Neuron (in vitro differentiated cells): ENCODE measurements around the gene RAG2.
A peak's percentile ranks its signal among the peaks of the same experiment; 100 is the strongest.

ENCODE experiments used
- H2AFZ ChIP-seq: one replicate; pipeline ENCODE4 v1.6.1; 2013; ENCODE audit warnings: low read depth, mild to moderate bottlenecking, inconsistent platforms, low read length, moderate library complexity
- H3K27me3 ChIP-seq: one replicate; pipeline ENCODE4 v1.6.1; 2013; ENCODE audit warnings: low read length; ENCODE audit not compliant: insufficient read depth
- H3K36me3 ChIP-seq: one replicate; pipeline ENCODE4 v1.6.1; 2013; ENCODE audit warnings: low read length; ENCODE audit not compliant: insufficient read depth
- H3K4me1 ChIP-seq: one replicate; pipeline ENCODE4 v1.6.1; 2013; ENCODE audit warnings: low read length; ENCODE audit not compliant: insufficient read depth
- H3K4me3 ChIP-seq: 2 replicates; pipeline ENCODE4 v1.5.1; 2013; ENCODE audit warnings: mild to moderate bottlenecking, low read length, moderate library complexity
- H3K9me3 ChIP-seq: one replicate; pipeline ENCODE4 v1.6.1; 2013; ENCODE audit warnings: low read length

The RAG2 gene

DNA sequence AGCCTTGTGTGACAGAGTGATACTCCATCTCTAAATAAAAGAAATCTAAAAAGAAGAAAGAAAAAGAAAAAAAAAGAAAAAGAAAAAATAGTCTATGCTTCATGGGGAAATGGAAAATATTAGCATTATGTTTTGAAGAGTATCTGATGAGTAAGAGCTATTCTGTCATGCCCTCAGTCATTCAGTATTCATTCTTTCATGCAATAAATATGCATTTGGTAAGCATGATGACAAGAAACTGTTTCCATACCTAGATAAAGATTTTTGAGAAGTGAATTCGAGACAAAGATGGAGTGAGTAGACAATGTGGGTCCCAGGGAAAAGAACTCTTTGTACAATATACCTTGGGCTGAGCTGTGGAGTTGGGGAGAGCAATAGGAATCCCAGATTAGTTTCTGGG, 9.9 kb downstream of the RAG2 start:
- no peaks in the 10 kb centered on the region for H3K4me1 ChIP-seq
- H2AFZ ChIP-seq = no peak overlapping the region
- peaks cover 19% of the 10 kb centered on the region for H3K27me3 ChIP-seq
- peaks cover 2% of the 10 kb centered on the region for H3K9me3 ChIP-seq
- H3K4me3 ChIP-seq = no peak overlapping the region
- H3K36me3 ChIP-seq = no peaks in the 10 kb centered on the region

DNA sequence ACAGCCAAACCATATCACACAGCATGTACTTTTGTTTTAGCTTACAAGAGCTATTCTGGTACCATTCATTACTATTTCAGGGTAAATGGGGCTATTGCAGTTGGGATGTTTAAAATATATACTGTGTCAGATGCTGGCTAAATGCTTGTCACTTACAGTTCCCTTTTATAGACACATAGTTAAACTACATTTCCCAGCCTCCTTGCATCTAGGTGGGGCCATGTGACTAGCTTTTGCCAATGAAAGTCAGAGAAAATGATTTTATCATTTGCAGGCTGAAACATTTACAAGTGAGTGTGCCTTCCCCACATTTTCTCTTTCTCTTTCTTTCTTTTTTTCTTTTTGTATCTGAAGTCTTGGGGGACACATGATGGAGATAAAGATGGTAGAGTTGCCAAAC, 11.5 kb downstream of the RAG2 start:
- Histone ChIP-seq H2AFZ (no peak overlapping the region), H3K4me1 (no peaks in the 10 kb centered on the region), H3K36me3 (no peaks in the 10 kb centered on the region), H3K4me3 (no peak overlapping the region), H3K27me3 (peaks cover 19% of the 10 kb centered on the region), H3K9me3 (peaks cover 3% of the 10 kb centered on the region)

DNA sequence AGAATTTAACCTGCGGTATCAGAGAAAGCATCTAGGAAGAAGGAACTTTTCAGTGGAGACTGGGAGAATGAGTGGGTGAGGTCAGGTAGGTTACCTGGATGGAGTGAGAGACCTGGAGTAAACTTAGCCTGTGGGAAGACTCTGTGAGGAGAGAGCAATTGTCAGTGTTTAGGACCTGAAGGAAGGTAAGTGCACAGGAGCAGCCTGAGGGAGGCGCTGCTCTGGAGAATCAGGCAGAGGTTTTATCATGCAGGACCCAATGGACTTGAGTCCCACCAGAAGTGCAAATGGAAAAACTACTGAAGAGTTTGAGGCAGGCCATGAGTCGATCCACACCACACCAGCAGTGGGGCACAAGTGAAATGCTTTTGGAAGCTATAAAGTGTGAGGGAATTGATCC, 14.4 kb downstream of the RAG2 start:
- Histone ChIP-seq H3K4me3 (no peak overlapping the region), H3K27me3 (peaks cover 8% of the 10 kb centered on the region), H3K9me3 (peaks cover 6% of the 10 kb centered on the region), H3K36me3 (no peaks in the 10 kb centered on the region), H2AFZ (no peak overlapping the region), H3K4me1 (no peaks in the 10 kb centered on the region)

DNA sequence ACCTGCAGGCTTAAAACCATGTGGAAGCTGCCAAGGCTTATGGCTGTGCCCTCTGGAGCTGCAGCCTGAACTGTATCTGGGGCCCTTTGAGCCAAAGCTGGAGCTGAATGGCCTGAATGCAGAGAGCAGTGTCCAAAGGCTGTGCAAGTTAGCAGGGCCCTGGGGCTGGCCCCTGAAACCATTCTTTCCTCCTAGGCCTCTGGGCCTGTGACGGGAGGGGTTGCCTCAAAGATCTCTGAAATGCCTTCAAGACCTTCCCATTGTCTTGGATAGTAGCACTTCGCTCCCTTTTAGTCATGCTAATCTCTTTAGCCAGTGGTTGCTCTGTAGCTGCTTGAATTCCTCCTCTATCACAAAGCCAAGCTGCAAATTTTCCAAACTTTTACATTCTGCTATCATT, 16.5 kb downstream of the RAG2 start:
- Histone ChIP-seq H3K27me3 (peaks cover 2% of the 10 kb centered on the region), H3K4me3 (no peak overlapping the region), H3K36me3 (no peaks in the 10 kb centered on the region), H2AFZ (no peak overlapping the region), H3K4me1 (no peaks in the 10 kb centered on the region), H3K9me3 (peaks cover 6% of the 10 kb centered on the region)

DNA sequence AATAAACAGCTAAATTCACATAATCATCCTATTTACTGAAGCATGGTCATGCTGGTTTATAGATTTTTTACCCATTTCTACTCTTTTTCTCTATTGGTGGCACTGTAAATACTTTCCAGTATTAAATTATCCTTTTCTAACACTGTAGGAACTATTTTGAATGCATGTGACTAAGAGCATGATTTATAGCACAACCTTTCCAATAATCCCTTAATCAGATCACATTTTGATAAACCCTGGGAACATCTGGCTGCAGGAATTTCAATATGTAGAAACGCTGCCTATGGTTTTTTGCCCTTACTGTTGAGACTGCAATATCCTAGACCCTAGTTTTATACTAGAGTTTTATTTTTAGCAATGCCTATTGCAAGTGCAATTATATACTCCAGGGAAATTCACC, 19.6 kb downstream of the RAG2 start:
- H2AFZ ChIP-seq = no peak overlapping the region
- no peak overlapping the region for H3K4me3 ChIP-seq

DNA sequence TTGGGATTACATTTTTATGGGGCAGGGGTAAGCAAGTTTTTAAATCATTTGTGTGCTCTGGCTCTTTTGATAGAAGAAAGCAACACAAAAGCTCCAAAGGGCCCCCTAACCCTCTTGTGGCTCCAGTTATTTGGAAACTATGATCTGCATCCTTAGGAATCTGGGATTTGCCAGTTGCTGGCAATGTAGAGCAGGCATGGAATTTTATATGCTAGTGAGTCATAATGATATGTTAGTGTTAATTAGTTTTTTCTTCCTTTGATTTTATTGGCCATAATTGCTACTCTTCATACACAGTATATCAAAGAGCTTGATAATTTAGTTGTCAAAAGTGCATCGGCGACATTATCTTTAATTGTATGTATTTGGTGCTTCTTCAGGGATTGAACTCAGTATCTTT, 20.2 kb downstream of the RAG2 start:
- Histone ChIP-seq H2AFZ (no peak overlapping the region), H3K4me1 (no peaks in the 10 kb centered on the region), H3K9me3 (peaks cover 4% of the 10 kb centered on the region), H3K4me3 (no peak overlapping the region), H3K27me3 (no peaks in the 10 kb centered on the region), H3K36me3 (no peaks in the 10 kb centered on the region)

More for the DNA sequence above, 19.6 kb downstream of the RAG2 start:
- peaks cover 4% of the 10 kb centered on the region for H3K9me3 ChIP-seq
- H3K36me3 ChIP-seq = no peaks in the 10 kb centered on the region
- no peaks in the 10 kb centered on the region for H3K27me3 ChIP-seq
- no peaks in the 10 kb centered on the region for H3K4me1 ChIP-seq

DNA sequence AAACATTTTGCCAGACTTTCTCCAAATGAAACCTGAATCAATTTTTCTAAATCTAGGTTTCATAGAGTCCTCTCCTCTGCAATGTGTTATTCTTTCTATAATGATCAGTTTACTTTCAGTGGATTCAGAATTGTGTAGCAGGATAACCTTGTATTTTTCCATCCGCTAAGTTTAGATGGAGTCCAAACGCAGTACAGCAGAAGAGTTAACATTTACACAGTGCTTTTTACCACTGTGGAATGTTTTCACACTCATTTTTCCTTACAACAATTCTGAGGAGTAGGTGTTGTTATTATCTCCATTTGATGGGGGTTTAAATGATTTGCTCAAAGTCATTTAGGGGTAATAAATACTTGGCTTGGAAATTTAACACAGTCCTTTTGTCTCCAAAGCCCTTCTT, 20.7 kb downstream of the RAG2 start:
- H3K36me3 ChIP-seq = no peaks in the 10 kb centered on the region

DNA sequence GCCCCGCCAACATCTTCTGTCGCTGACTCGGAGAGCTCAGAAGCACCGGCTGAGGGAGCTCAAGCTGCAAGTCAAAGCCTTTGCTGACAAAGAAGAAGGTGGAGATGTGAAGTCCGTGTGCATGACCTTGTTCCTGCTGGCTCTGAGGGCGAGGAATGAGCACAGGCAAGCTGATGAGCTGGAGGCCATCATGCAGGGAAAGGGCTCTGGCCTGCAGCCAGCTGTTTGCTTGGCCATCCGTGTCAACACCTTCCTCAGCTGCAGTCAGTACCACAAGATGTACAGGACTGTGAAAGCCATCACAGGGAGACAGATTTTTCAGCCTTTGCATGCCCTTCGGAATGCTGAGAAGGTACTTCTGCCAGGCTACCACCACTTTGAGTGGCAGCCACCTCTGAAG, 23.6 kb downstream of the RAG2 start:
- no peak overlapping the region for H2AFZ ChIP-seq
- H3K4me1 ChIP-seq = no peaks in the 10 kb centered on the region
- H3K36me3 ChIP-seq = no peaks in the 10 kb centered on the region
- no peaks in the 10 kb centered on the region for H3K9me3 ChIP-seq
- H3K27me3 ChIP-seq = no peaks in the 10 kb centered on the region
- H3K4me3 ChIP-seq = no peak overlapping the region

More for the DNA sequence above, 20.7 kb downstream of the RAG2 start:
- no peak overlapping the region for H2AFZ ChIP-seq
- H3K27me3 ChIP-seq = no peaks in the 10 kb centered on the region
- no peak overlapping the region for H3K4me3 ChIP-seq
- H3K9me3 ChIP-seq = peaks cover 3% of the 10 kb centered on the region
- no peaks in the 10 kb centered on the region for H3K4me1 ChIP-seq

DNA sequence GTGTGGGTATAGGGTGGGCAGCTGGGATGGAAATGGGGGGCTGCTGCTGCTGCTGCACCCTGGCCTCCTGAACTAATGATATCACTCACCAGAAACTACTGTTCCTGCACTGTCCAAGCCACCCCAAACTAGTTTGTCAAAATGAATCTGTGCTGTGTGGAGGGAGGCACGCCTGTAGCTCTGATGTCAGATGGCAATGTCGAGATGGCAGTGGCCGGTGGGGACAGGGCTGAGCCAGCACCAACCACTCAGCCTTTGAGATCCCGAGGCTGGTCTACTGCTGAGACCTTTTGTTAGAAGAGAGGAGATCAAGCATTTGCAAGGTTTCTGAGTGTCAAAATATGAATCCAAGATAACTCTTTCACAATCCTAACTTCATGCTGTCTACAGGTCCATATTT, 28.9 kb downstream of the RAG2 start:
- peaks cover 13% of the 10 kb centered on the region for H3K27me3 ChIP-seq

DNA sequence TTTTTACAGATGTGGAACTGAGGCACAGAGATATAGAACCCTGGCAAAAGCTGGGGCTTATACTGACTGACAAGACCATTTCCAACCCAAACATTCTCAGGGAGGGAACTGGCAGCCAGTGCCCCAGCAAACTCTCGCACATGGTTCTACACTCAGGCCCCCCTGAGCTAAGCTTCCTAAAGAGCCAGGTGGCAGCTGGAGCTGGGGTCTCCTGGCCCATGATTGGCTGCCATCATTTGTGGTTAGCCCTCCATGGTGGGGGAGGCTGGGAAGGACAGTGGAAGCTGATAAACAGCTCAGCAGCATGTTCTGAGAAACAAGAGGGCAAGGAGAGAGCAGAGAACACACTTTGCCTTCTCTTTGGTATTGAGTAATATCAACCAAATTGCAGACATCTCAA, 30.3 kb downstream of the RAG2 start, which contains the start of gene RAG1:
RAG1 (plus strand) TSS at position 314 of the 400 bp plus-strand sequence. CDS start 5,298 bp downstream, outside the sequence.
- Histone ChIP-seq H2AFZ (no peak within 1 kb of the TSS), H3K4me3 (no peak within 1 kb of the TSS), H3K27me3 (peaks cover 15% of the 10 kb centered on the region), H3K4me1 (peaks cover 7% of the 10 kb centered on the region), H3K9me3 (no peaks in the 10 kb centered on the region), H3K36me3 (no peaks in the 10 kb centered on the region)

More for the DNA sequence above, 28.9 kb downstream of the RAG2 start:
- H2AFZ ChIP-seq = no peak overlapping the region
- H3K36me3 ChIP-seq = no peaks in the 10 kb centered on the region
- H3K4me3 ChIP-seq = no peak overlapping the region
- H3K4me1 ChIP-seq = peaks cover 6% of the 10 kb centered on the region
- no peaks in the 10 kb centered on the region for H3K9me3 ChIP-seq

DNA sequence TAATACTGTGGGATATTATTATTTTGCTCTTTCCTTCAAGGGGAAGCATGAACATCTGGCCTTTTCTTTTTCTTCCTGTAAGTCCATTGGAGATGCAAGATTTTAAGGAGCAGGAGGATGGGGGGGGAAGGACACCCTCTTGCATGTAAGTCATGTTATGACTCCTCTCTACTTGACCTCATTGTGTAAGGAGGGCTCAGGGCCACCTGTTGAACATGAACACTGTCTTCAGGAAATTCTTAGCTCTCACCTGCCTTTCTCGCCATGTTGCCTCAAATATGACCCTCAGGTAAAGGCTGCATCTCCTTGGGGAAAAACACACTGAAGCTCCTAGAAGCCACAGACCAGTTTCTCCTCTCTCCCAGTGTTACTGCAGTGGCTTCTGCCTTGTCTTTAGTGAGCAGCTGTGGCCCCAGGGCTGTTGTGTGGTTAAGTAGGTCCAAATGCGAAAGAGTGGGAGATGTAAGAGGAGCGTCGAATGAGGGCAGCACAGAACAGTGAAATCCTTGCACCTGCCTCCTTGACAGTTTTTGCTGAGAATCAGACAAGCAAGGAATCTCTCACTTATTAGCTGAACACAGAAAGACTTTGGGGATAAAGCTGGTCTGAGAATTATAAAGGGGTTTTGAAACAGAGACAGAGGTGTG, 31.5 kb downstream of the RAG2 start:
- peaks cover 7% of the 10 kb centered on the region for H3K4me1 ChIP-seq
- no peaks in the 10 kb centered on the region for H3K36me3 ChIP-seq
- no peak overlapping the region for H2AFZ ChIP-seq
- H3K9me3 ChIP-seq = no peaks in the 10 kb centered on the region
- no peak overlapping the region for H3K4me3 ChIP-seq
- peaks cover 15% of the 10 kb centered on the region for H3K27me3 ChIP-seq

DNA sequence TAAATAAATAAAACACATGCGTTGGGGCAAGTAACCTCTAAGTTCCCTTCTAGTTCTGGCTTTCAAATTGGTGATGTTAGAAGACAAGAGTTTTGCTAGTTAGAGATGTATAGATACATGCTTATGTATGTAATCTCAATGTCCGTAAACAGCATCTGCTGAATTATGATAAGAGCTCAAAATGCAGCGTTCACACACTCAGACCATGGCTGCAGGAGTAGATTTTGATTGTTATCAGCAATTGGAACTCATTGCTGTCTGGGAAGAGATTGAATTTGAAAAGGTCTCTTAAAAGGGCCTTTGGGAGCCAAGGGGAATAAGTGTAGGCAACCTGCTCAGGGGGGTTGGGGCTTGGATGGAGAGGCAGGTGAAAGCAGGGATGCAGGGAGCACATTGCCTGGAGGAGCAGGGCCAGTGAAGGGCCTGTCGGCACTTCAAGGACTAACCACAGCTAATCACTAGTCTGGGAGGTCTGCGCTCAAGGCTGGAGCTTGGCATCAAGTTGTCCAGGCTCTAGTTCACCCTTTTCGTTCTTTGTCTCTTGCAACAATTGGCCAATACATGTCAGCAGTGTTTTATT, 32.9 kb downstream of the RAG2 start:
- peak overlapping the region; percentile 4 for H2AFZ ChIP-seq
- no peak overlapping the region for H3K4me3 ChIP-seq
- H3K9me3 ChIP-seq = no peaks in the 10 kb centered on the region
- no peaks in the 10 kb centered on the region for H3K36me3 ChIP-seq
- peaks cover 7% of the 10 kb centered on the region for H3K4me1 ChIP-seq
- peaks cover 15% of the 10 kb centered on the region for H3K27me3 ChIP-seq

DNA sequence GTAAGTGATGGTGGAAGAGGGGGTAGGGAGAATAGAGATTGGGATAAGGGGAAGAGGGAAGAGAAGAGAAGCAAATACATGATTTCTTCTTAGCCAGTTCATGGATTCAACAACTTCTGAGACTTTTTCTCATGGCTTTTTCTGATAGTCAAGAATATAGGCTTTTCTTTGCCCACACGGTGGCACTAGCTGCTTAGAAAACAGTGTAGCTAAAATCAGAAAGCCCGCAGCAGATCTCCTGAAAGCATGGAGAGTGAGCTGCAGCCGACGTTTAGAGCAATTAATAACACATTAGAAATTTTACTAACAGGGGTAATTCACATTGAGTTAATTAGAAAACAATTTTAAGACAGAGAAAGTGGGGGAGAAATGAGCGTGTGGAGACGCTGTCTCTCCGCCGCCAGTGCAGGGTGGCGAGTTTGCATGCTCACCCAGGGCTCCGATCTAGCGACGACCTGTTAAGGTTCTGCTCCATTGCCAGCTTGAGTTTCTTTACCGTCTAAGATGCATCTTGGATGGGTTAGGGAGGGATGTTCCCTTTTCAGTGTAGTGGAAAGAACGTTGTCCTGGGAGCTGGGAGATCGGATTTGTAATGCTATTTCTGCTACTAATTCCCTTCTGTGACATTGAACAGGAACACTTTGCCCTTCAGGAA, 33.5 kb downstream of the RAG2 start:
- Histone ChIP-seq H3K4me3 (peak overlapping the region; percentile 33), H3K4me1 (peaks cover 7% of the 10 kb centered on the region), H3K27me3 (peaks cover 15% of the 10 kb centered on the region), H2AFZ (peak overlapping the region; percentile 4), H3K9me3 (no peaks in the 10 kb centered on the region), H3K36me3 (no peaks in the 10 kb centered on the region)
